ENCODE results near the gene PHC1.

The PHC1 gene

GRCh38 chr12:8950702-8951478 is 36.6 kb downstream of the PHC1 start:
- no peak for DNase-seq

- no peak for DNase-seq
These were observed 37.4 kb downstream of the PHC1 start for GRCh38 chr12:8951744-8952143.

- DNase-seq = no peak
These were observed 39.6 kb downstream of the PHC1 start for GRCh38 chr12:8953773-8954402.

GRCh38 chr12:8956073-8956472 is 41.8 kb downstream of the PHC1 start:
- DNase-seq = no peak

GRCh38 chr12:8956772-8957171 is 42.5 kb downstream of the PHC1 start:
- no peak for DNase-seq

GRCh38 chr12:8957561-8957960 is 43.3 kb downstream of the PHC1 start:
- DNase-seq = no peak

- DNase-seq = no peak
These were observed 43.8 kb downstream of the PHC1 start for GRCh38 chr12:8958066-8958465.

- DNase-seq = no peak
These were observed 45.9 kb downstream of the PHC1 start for GRCh38 chr12:8960176-8960575.

- no peak for DNase-seq
These were observed 54.5 kb downstream of the PHC1 start for GRCh38 chr12:8968761-8969160.

- no peak for DNase-seq
These were observed 55.6 kb downstream of the PHC1 start for GRCh38 chr12:8969861-8970411.

GRCh38 chr12:8970432-8970831 is 56.1 kb downstream of the PHC1 start:
- DNase-seq = no peak

GRCh38 chr12:8980137-8980536 is 65.8 kb downstream of the PHC1 start:
- DNase-seq = no peak

- DNase-seq = no peak
These were observed 71.0 kb downstream of the PHC1 start for GRCh38 chr12:8985213-8985754.

- DNase-seq = no peak
These were observed 72.9 kb downstream of the PHC1 start for GRCh38 chr12:8987163-8987562.

- no peak for DNase-seq
These were observed 73.4 kb downstream of the PHC1 start for GRCh38 chr12:8987685-8988084.

GRCh38 chr12:8989413-8989812 is 75.1 kb downstream of the PHC1 start, which contains the start of gene KLRG1:
Gene KLRG1 (plus strand): TSS chr12:8989546. CDS start chr12:8989636, 90 bp downstream.
- DNase-seq = no peak
